A549 (cell line): ENCODE measurements around the gene FAM118B. TPM values are rescaled to one million over a fixed set of nuclear protein-coding genes. Genes with fewer than 3 reads are reported as not detected.

ENCODE experiments used
- ATAC-seq, 2 experiments: fragments of 200-7000 bp in 1 of 2; fragments of >200 bp in 1 of 2; cut with Nextera tagmentation in 1 of 2; cut with Tn5 transposase in 1 of 2; 3 replicates each; pipeline versions ENCODE4 v1.8.0 to v1.9.1; 2018 to 2020; ENCODE audit warnings: mild to moderate bottlenecking in 1 of 2, moderate library complexity in 1 of 2
- CTCF ChIA-PET: fragments of 300-600 bp; sonication (Branson Sonifier 250); formaldehyde crosslinking; extraction: SDS; loops from one replicate; lab custom pipeline; 2021; ENCODE audit warnings: antibody characterized with exemption, inconsistent platforms; lab: Yijun Ruan, JAX
- POLR2A ChIA-PET: fragments of 350-600 bp; formaldehyde crosslinking; extraction: SDS; loops from one replicate; lab custom pipeline; 2021; ENCODE audit warnings: antibody characterized with exemption, inconsistent platforms; lab: Yijun Ruan, JAX
- DNase-seq, 2 experiments: peaks; one replicate each; pipeline versions ENCODE4 v3.0.0 to v3.0.0-alpha.2; 2011 to 2016; ENCODE audit warnings: low read depth in 1 of 2, low spot score in 1 of 2
- FAIRE-seq: peaks from 2 replicates; lab custom pipeline; 2011; peaks lifted over from hg19 to GRCh38; lab: Jason Lieb, UNC
- H3K27ac ChIP-seq, 2 experiments: fragments of >200 bp; sonication (Bioruptor Twin); formaldehyde crosslinking; 3 replicates each; pipeline ENCODE4 v1.5.1; 2016 to 2017
- H3K4me1 ChIP-seq: fragments of >200 bp; sonication (Bioruptor Twin); formaldehyde crosslinking; 3 replicates; pipeline ENCODE4 v1.6.1; 2016
- H3K4me2 ChIP-seq: fragments of >200 bp; sonication (Bioruptor Twin); formaldehyde crosslinking; 3 replicates; pipeline ENCODE4 v1.6.1; 2016
- H3K4me3 ChIP-seq: fragments of >200 bp; sonication (Bioruptor Twin); formaldehyde crosslinking; 3 replicates; pipeline ENCODE4 v1.5.1; 2016
- H3K9me3 ChIP-seq: fragments of >200 bp; sonication (Bioruptor Twin); formaldehyde crosslinking; 3 replicates; pipeline ENCODE4 v1.6.1; 2016
- CHD4 ChIP-seq: fragments of 200-600 bp; sonication (generic); IDR thresholded peaks from 2 replicates; pipeline ENCODE4 v1.6.1; 2016; ENCODE audit warnings: antibody characterized with exemption, mild to moderate bottlenecking, borderline replicate concordance
- EP300 ChIP-seq, 2 experiments: fragments of >200 bp; sonication (Bioruptor Twin); formaldehyde crosslinking; IDR thresholded peaks; 2 replicates in 1 of 2; 3 replicates in 1 of 2; pipeline ENCODE4 v1.6.1; 2016 to 2017
- FOSL2 ChIP-seq, 2 experiments: fragments of 450-650 bp in 1 of 2; fragments of >200 bp in 1 of 2; sonication (Bioruptor Twin) in 1 of 2; formaldehyde crosslinking; IDR thresholded peaks; 2 replicates each; pipeline versions ENCODE4 v1.5.0 to v1.6.1; 2016 to 2020; ENCODE audit warnings: mild to moderate bottlenecking in 1 of 2, moderate library complexity in 1 of 2
- GATA3 ChIP-seq: IDR thresholded peaks from 2 replicates; pipeline ENCODE4 v1.6.1; 2012; ENCODE audit warnings: borderline replicate concordance
- HOXB13 ChIP-seq: fragments of 250-450 bp; sonication (Bioruptor Pico); IDR thresholded peaks from 2 replicates; pipeline ENCODE4 v1.5.0; 2020; ENCODE audit warnings: low read depth, mild to moderate bottlenecking, moderate library complexity
- KDM5A ChIP-seq: fragments of 200-600 bp; sonication (generic); IDR thresholded peaks from 2 replicates; pipeline ENCODE4 v1.6.1; 2016; ENCODE audit warnings: antibody characterized with exemption, mild to moderate bottlenecking
- NFE2L2 ChIP-seq: fragments of 150-350 bp; conservative IDR thresholded peaks from 2 replicates; pipeline ENCODE4 v1.6.1; 2014; ENCODE audit warnings: low read length
- NPAS2 ChIP-seq: fragments of 250-450 bp; sonication (Bioruptor Pico); IDR thresholded peaks from 2 replicates; pipeline ENCODE4 v1.8.0; 2022; ENCODE audit warnings: mild to moderate bottlenecking, moderate library complexity, borderline replicate concordance
- NR3C1 ChIP-seq: fragments of >200 bp; sonication (Bioruptor Twin); formaldehyde crosslinking; IDR thresholded peaks from 3 replicates; pipeline ENCODE4 v1.6.1; 2017
- POLR2A ChIP-seq: IDR thresholded peaks from 2 replicates; pipeline ENCODE4 v1.6.1; 2012; ENCODE audit warnings: mild to moderate bottlenecking, low read length
- REST ChIP-seq: fragments of 200-600 bp; sonication (generic); IDR thresholded peaks from 2 replicates; pipeline ENCODE4 v1.6.1; 2016; ENCODE audit warnings: antibody characterized with exemption, mild to moderate bottlenecking, moderate library complexity
- RNF2 ChIP-seq: fragments of 200-600 bp; sonication (generic); IDR thresholded peaks from 2 replicates; pipeline ENCODE4 v1.6.1; 2016; ENCODE audit warnings: low read depth, mild to moderate bottlenecking, antibody characterized with exemption, moderate library complexity, borderline replicate concordance
- SMC3 ChIP-seq: fragments of >200 bp; sonication (Bioruptor Twin); formaldehyde crosslinking; IDR thresholded peaks from 3 replicates; pipeline ENCODE4 v1.6.1; 2018; ENCODE audit warnings: inconsistent platforms
- USF2 ChIP-seq: fragments of 450-650 bp; IDR thresholded peaks from 2 replicates; pipeline ENCODE4 v1.6.1; 2014; ENCODE audit warnings: antibody characterized with exemption
- ZC3H11A ChIP-seq: fragments of 450-650 bp; IDR thresholded peaks from 2 replicates; pipeline ENCODE4 v1.6.1; 2014; ENCODE audit warnings: antibody characterized with exemption, mild to moderate bottlenecking
- ZFP36 ChIP-seq: fragments of 450-650 bp; IDR thresholded peaks from 2 replicates; pipeline ENCODE4 v1.6.1; 2014; ENCODE audit warnings: borderline replicate concordance; ENCODE audit not compliant: partially characterized antibody
- WGBS: methylation state at CpG from one replicate; pipeline ENCODE4 v1.1.6; 2017; ENCODE audit errors: missing lambda C conversion rate; 5-methylcytosine and 5-hydroxymethylcytosine counted together
- polyA plus RNA-seq, 4 experiments: library from polyadenylated mRNA; depleted of rRNA in 3 of 4; stranded (reverse); fragments of >200 nt; fragmentation: RNase III in 1 of 4; extraction: RNeasy Plus Mini Kit Qiagen cat#74134 plus additional on column Dnase treatment in 1 of 4; gene quantifications; 2 replicates in 3 of 4; 3 replicates in 1 of 4; pipeline ENCODE4 v1.2.3, GENCODE V29; 2011 to 2017

FAM118B gene
- polyA plus RNA-seq, 2 of the 4 experiments (the other 2 are of a cell fraction) = 14.9 to 23.9 TPM

- TF ChIP-seq REST = no peak
- no peak for TF ChIP-seq ZFP36
- no peak for TF ChIP-seq NR3C1
- TF ChIP-seq USF2 = no peak
- TF ChIP-seq HOXB13 (CRISPR knock-in tag) = no peak
- no peak for TF ChIP-seq NFE2L2
- no peak for TF ChIP-seq EP300 (IDR thresholded peaks at IDR 0.05)
- TF ChIP-seq KDM5A = no peak
- TF ChIP-seq FOSL2 (IDR thresholded peaks at IDR 0.05) = no peak
- no peak for TF ChIP-seq FOSL2 (CRISPR knock-in tag; IDR thresholded peaks at IDR 0.05)
- TF ChIP-seq, all 56 proteins: peak for 0
Observed at GRCh38 chr11:126217491-126217890, 5.9 kb downstream of the FAM118B start (continued).

- no peak overlapping the region for H3K4me3 ChIP-seq
- FAIRE-seq = no peak
- ATAC-seq = no peak
- CTCF ChIA-PET = no interaction called here
- peaks cover 7% of the 10 kb centered on the region; the same call in 2 of the 3 replicates for H3K4me1 ChIP-seq
- H3K27ac ChIP-seq = no peak overlapping the region
- H3K4me2 ChIP-seq = no peak overlapping the region
- no peak for DNase-seq
- no peaks in the 10 kb centered on the region for H3K9me3 ChIP-seq
- POLR2A ChIA-PET = no interaction called here
- TF ChIP-seq ZC3H11A (no peak), POLR2A (no peak), GATA3 (no peak)
- 54% methylated on average over 4 of the region's 4 CpGs for WGBS
Observed at GRCh38 chr11:126219547-126219946, 8.0 kb downstream of the FAM118B start.

GRCh38 chr11:126224647-126225294 is 13.2 kb downstream of the FAM118B start:
- Histone ChIP-seq H3K4me2 (no peak overlapping the region), H3K4me1 (no peaks in the 10 kb centered on the region), H3K9me3 (no peaks in the 10 kb centered on the region), H3K4me3 (no peak overlapping the region), H3K27ac (no peak overlapping the region)
- FAIRE-seq (no peak), DNase-seq (no peak), ATAC-seq (no peak)
- TF ChIP-seq SMC3 (no peak), NPAS2 (CRISPR knock-in tag) (no peak), CHD4 (no peak), USF2 (no peak), EP300 (IDR thresholded peaks at IDR 0.05) (no peak), ZFP36 (no peak), REST (no peak), POLR2A (no peak), RNF2 (no peak), HOXB13 (CRISPR knock-in tag) (no peak)
- 93% methylated on average over 6 of the region's 6 CpGs for WGBS
- CTCF ChIA-PET = no interaction called here
- POLR2A ChIA-PET = no interaction called here
